Left ventricle myocardium superior (tissue), 1 donor: ENCODE measurements around the gene SLC9A6. TPM values are rescaled to one million over a fixed set of nuclear protein-coding genes. Genes with fewer than 3 reads are reported as not detected.
"Not testable (repeated sequence)": the region's sequence is repeated elsewhere in the genome, so short reads cannot be mapped to it uniquely, and the experiment has no call there.

Experiments
- ATAC-seq: fragments of 200-7000 bp; cut with Tn5 transposase; one replicate; pipeline ENCODE4 v1.9.1; 2020; ENCODE audit warnings: mild to moderate bottlenecking, moderate library complexity
- DNase-seq: peaks from one replicate; pipeline ENCODE4 v3.0.0-alpha.2; 2020
- intact Hi-C: fragments of 100-400 bp; cut with micrococcal nuclease; formaldehyde crosslinking; loops from one replicate; pipeline ENCODE4 v1.11.0; 2022
- total RNA-seq: library from RNA; stranded (reverse); fragmentation: NEBNext Ultra II Directional; extraction: Animal tissue kit (Norgen Biotek cat#: 25700); gene quantifications from one replicate; pipeline ENCODE4 v1.2.1, GENCODE V29; 2021
- donor health status: DM: no; HTN: yes; CAD: no; lungs with severe emphysema.

Gene SLC9A6
- total RNA-seq, 1 donor from 2014 or later, result 17.3 TPM

GRCh38 chrX:136025091-136025490, 39.9 kb downstream of the SLC9A6 start:
- no peak for ATAC-seq
- DNase-seq, result no peak
- intact Hi-C loops, result loop anchor here (5.0 kb wide), 1 partner anchor 247 kb away; no protein-coding TSS in a partner anchor

- intact Hi-C loops, result loop anchor here (5.0 kb wide), 1 partner anchor 244 kb away; no protein-coding TSS in a partner anchor
- ATAC-seq (peak; percentile 44), DNase-seq (no peak)
These were observed 43.2 kb downstream of the SLC9A6 start for GRCh38 chrX:136028383-136028984.

GRCh38 chrX:136029766-136030165, 44.5 kb downstream of the SLC9A6 start:
- intact Hi-C loops, result loop anchor here (5.0 kb wide), 2 partner anchors 133 to 243 kb away; no protein-coding TSS in a partner anchor
- DNase-seq (no peak), ATAC-seq (no peak)

GRCh38 chrX:136030303-136031191, 45.3 kb downstream of the SLC9A6 start:
- DNase-seq (peak; percentile 58), ATAC-seq (peak; percentile 91)
- intact Hi-C loops, result loop anchor here (5.0 kb wide), 1 partner anchor 132 kb away; no protein-coding TSS in a partner anchor

GRCh38 chrX:136031626-136032025, 46.4 kb downstream of the SLC9A6 start:
- ATAC-seq (no peak), DNase-seq (no peak)
- intact Hi-C loops, result loop anchor here (5.0 kb wide), 1 partner anchor 131 kb away; no protein-coding TSS in a partner anchor

GRCh38 chrX:136032370-136032769, 47.1 kb downstream of the SLC9A6 start:
- intact Hi-C loops, result loop anchor here (5.0 kb wide), 1 partner anchor 130 kb away; no protein-coding TSS in a partner anchor
- no peak for ATAC-seq

GRCh38 chrX:136034668-136035067, 49.4 kb downstream of the SLC9A6 start:
- ATAC-seq, result no peak
- DNase-seq, result no peak
- intact Hi-C loops, result loop anchor here (5.0 kb wide), 1 partner anchor 128 kb away; no protein-coding TSS in a partner anchor

More at GRCh38 chrX:136032370-136032769, 47.1 kb downstream of the SLC9A6 start:
- DNase-seq, result no peak

- ATAC-seq, result no peak
- intact Hi-C loops, result no loop called here
These were observed 50.4 kb downstream of the SLC9A6 start for GRCh38 chrX:136035663-136036062.

GRCh38 chrX:136039485-136039884, 54.2 kb downstream of the SLC9A6 start:
- intact Hi-C loops, result no loop called here
- ATAC-seq (no peak), DNase-seq (no peak)

More at GRCh38 chrX:136035663-136036062, 50.4 kb downstream of the SLC9A6 start:
- DNase-seq, result no peak

- DNase-seq (no peak), ATAC-seq (no peak)
- intact Hi-C loops, result no loop called here
These were observed 54.7 kb downstream of the SLC9A6 start for GRCh38 chrX:136039968-136040367.

GRCh38 chrX:136041254-136041812, 56.1 kb downstream of the SLC9A6 start:
- intact Hi-C loops, result no loop called here
- DNase-seq, result no peak
- ATAC-seq, result no peak

GRCh38 chrX:136045008-136045407, 59.8 kb downstream of the SLC9A6 start:
- ATAC-seq (no peak), DNase-seq (no peak)
- intact Hi-C loops, result no loop called here

GRCh38 chrX:136046295-136047015, 61.2 kb downstream of the SLC9A6 start:
- DNase-seq (no peak), ATAC-seq (no peak)
- intact Hi-C loops, result no loop called here

GRCh38 chrX:136047016-136047642, 61.9 kb downstream of the SLC9A6 start:
- intact Hi-C loops, result no loop called here
- ATAC-seq, result no peak

GRCh38 chrX:136047969-136048368, 62.7 kb downstream of the SLC9A6 start:
- intact Hi-C loops, result no loop called here
- DNase-seq, result no peak
- ATAC-seq, result no peak

More at GRCh38 chrX:136047016-136047642, 61.9 kb downstream of the SLC9A6 start:
- DNase-seq, result no peak

GRCh38 chrX:136048446-136048845, 63.2 kb downstream of the SLC9A6 start:
- ATAC-seq (no peak), DNase-seq (no peak)
- intact Hi-C loops, result no loop called here

GRCh38 chrX:136049608-136050007, 64.4 kb downstream of the SLC9A6 start:
- DNase-seq (no peak), ATAC-seq (no peak)
- intact Hi-C loops, result no loop called here

- ATAC-seq, DNase-seq, intact Hi-C loops: not testable (repeated sequence)
These were observed 65.6 kb downstream of the SLC9A6 start for GRCh38 chrX:136050875-136051274.
